ENCODE data around the gene MBD2. TPM values are rescaled to one million over a fixed set of nuclear protein-coding genes. Genes with fewer than 3 reads are reported as not detected.
A peak's percentile ranks its signal among the peaks of the same experiment; 100 is the strongest.

The MBD2 gene
- polyA plus RNA-seq, 1 donor (not counting 4 experiments of a cell fraction or from before 2014, with no cell fraction given) = 212 TPM

- peak overlapping the region; percentile 50 for H3K4me2 ChIP-seq (ENCODE audit: control insufficient read depth, extremely low read depth, insufficient read depth, low read depth, low read length)
- H3K9me1 ChIP-seq (ENCODE audit: control insufficient read depth, extremely low read depth, insufficient read depth, low read length) = no peaks in the 10 kb centered on the region
- peaks cover 19% of the 10 kb centered on the region for H3K4me1 ChIP-seq (ENCODE audit: control insufficient read depth, extremely low read depth, insufficient read depth, low read length)
- no peak overlapping the region for H3K4me3 ChIP-seq (ENCODE audit: control insufficient read depth in 2 of 3, extremely low read depth in 1 of 3, insufficient read depth in 2 of 3, low read depth in 1 of 3, low read length in 3 of 3)
- H2AFZ ChIP-seq (ENCODE audit: control insufficient read depth, low read length) = no peak overlapping the region
- DNase-seq (ENCODE audit: low read depth, low spot score) (no peak), FAIRE-seq (peak; percentile 13)
- no peak overlapping the region for H3K9ac ChIP-seq (ENCODE audit: control insufficient read depth, extremely low read depth, insufficient read depth, low read length)
- H3K79me2 ChIP-seq (ENCODE audit: control insufficient read depth, insufficient read depth, low read length) = peaks cover 95% of the 10 kb centered on the region
- H3K9me3 ChIP-seq (ENCODE audit: control insufficient read depth, low read depth, low read length) = no peaks in the 10 kb centered on the region
- H3K36me3 ChIP-seq (ENCODE audit: control insufficient read depth in 2 of 2, extremely low read depth in 1 of 2, insufficient read depth in 2 of 2, low read length in 2 of 2) = no peaks in the 10 kb centered on the region
- dilution Hi-C loops (cut with MboI; ENCODE audit: extremely low pct_ligation_motif_present, low sequenced_read_pairs) = no loop called here
- no peak for TF ChIP-seq CTCF (optimal IDR thresholded peaks at IDR 0.05 in 1 of 3, IDR thresholded peaks at IDR 0.05 in 1 of 3, conservative IDR thresholded peaks at IDR 0.05 in 1 of 3; ENCODE audit: extremely low read depth in 1 of 3, insufficient read depth in 2 of 3, low read length in 3 of 3)
- TF ChIP-seq EZH2 (IDR thresholded peaks at IDR 0.05; ENCODE audit: low read length) = no peak
- no peaks in the 10 kb centered on the region for H3K27me3 ChIP-seq (ENCODE audit: control insufficient read depth, extremely low read depth, insufficient read depth, low read length)
- H3K27ac ChIP-seq (ENCODE audit: control insufficient read depth, insufficient read depth, low read length) = peak overlapping the region; percentile 70
- H4K20me1 ChIP-seq (ENCODE audit: control insufficient read depth, extremely low read depth, insufficient read depth, low read length) = peaks cover 16% of the 10 kb centered on the region
These were observed 14.8 kb downstream of the MBD2 start for GRCh38 chr18:54209471-54210180.

- Histone ChIP-seq H3K9ac (ENCODE audit: control insufficient read depth, extremely low read depth, insufficient read depth, low read length) (no peak overlapping the region), H3K36me3 (ENCODE audit: control insufficient read depth in 2 of 2, extremely low read depth in 1 of 2, insufficient read depth in 2 of 2, low read length in 2 of 2) (peaks cover 0 to 15% of the 10 kb centered on the region in 2 experiments), H3K27me3 (ENCODE audit: control insufficient read depth, extremely low read depth, insufficient read depth, low read length) (no peaks in the 10 kb centered on the region), H3K4me3 (ENCODE audit: control insufficient read depth in 2 of 3, extremely low read depth in 1 of 3, insufficient read depth in 2 of 3, low read depth in 1 of 3, low read length in 3 of 3) (no peak overlapping the region), H3K4me1 (ENCODE audit: control insufficient read depth, extremely low read depth, insufficient read depth, low read length) (peaks cover 19% of the 10 kb centered on the region), H3K4me2 (ENCODE audit: control insufficient read depth, extremely low read depth, insufficient read depth, low read depth, low read length) (no peak overlapping the region), H3K9me1 (ENCODE audit: control insufficient read depth, extremely low read depth, insufficient read depth, low read length) (no peaks in the 10 kb centered on the region), H2AFZ (ENCODE audit: control insufficient read depth, low read length) (no peak overlapping the region), H4K20me1 (ENCODE audit: control insufficient read depth, extremely low read depth, insufficient read depth, low read length) (peaks cover 13% of the 10 kb centered on the region), H3K27ac (ENCODE audit: control insufficient read depth, insufficient read depth, low read length) (no peak overlapping the region), H3K9me3 (ENCODE audit: control insufficient read depth, low read depth, low read length) (no peaks in the 10 kb centered on the region), H3K79me2 (ENCODE audit: control insufficient read depth, insufficient read depth, low read length) (peaks cover 89% of the 10 kb centered on the region)
- dilution Hi-C loops (cut with MboI; ENCODE audit: extremely low pct_ligation_motif_present, low sequenced_read_pairs) = no loop called here
- FAIRE-seq (no peak), DNase-seq (ENCODE audit: low read depth, low spot score) (no peak)
- TF ChIP-seq CTCF (optimal IDR thresholded peaks at IDR 0.05 in 1 of 3, IDR thresholded peaks at IDR 0.05 in 1 of 3, conservative IDR thresholded peaks at IDR 0.05 in 1 of 3; ENCODE audit: extremely low read depth in 1 of 3, insufficient read depth in 2 of 3, low read length in 3 of 3) (no peak), EZH2 (IDR thresholded peaks at IDR 0.05; ENCODE audit: low read length) (no peak)
These were observed 18.0 kb downstream of the MBD2 start for GRCh38 chr18:54206447-54206846.

All from keratinocyte (primary cell).